SHP77 (cell line): ENCODE results near the gene KLHL2.

ENCODE experiments used
- DNase-seq, 2 experiments: peaks; one replicate each; lab custom pipeline; 2025; lab: John Stamatoyannopoulos, UW

Gene KLHL2

GRCh38 chr4:165369522-165369921 lies 162.2 kb downstream of the KLHL2 start:
- no peak for DNase-seq

- no peak for DNase-seq
Measured at GRCh38 chr4:165370530-165370929, 163.2 kb downstream of the KLHL2 start.
